Femur (tissue), 1 donor: Measurements from ENCODE around the gene AARS2.

Experiments used
- DNase-seq: peaks from one replicate; pipeline ENCODE4 v3.0.0-alpha.2; 2017

AARS2 gene

DNA sequence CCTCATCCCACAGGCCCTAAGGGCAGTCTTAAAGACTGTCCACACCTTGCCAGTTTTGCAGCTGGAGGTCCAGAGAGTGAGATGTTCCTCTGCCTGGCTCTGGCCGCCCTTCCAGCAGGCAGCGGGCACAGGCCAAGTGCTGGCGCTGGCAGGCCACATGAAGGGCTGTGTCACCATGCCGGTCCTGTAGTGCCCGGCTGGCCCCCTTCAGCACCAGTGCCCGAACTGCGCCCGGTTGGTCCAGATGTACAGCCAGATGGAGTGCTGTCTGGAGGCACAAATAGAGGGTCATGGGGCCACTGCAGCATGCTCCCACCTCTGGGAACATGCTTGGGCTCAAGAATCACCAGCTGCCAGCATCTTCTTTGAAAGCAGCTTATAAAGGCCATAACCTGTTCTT, 51.6 kb downstream of the AARS2 start:
- DNase-seq = no peak

DNA sequence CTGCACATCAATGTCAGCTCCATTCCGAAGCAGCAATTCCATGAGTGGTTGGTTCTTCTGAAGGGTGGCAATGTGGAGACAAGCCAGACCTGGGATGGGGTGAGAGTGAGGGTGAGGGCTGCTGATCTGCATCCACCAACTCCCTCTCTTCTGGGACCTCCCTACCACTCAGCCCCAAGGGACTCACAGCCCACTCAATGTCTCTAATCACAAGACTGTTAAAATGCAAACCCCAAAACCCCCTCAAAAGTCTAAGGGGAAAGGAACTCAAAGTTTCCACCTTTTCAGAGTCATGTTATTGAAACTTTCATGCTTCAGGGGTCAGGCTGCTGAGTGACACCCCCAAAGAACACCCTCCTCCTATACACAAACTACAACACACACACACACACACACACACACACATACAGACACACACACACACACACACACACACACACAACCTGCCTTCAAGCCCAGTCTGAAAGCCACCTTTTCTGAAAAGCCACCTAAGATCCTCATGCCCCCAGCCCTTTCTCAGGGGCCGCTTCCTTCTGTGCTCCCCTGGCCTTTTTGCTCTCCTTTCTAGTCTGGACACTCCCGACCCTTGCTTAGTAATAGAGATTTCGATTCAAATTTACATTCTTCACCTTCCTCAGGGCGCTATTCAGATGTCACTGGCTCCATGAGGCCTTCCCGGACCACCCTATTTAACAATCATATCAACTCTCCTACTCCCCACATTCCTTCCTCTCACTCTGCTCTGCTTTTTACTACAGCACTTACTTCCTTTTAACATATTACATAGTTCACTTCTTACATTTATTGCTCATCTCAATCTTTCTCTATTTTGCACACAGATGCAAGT, 52.5 kb downstream of the AARS2 start:
- DNase-seq = no peak

DNA sequence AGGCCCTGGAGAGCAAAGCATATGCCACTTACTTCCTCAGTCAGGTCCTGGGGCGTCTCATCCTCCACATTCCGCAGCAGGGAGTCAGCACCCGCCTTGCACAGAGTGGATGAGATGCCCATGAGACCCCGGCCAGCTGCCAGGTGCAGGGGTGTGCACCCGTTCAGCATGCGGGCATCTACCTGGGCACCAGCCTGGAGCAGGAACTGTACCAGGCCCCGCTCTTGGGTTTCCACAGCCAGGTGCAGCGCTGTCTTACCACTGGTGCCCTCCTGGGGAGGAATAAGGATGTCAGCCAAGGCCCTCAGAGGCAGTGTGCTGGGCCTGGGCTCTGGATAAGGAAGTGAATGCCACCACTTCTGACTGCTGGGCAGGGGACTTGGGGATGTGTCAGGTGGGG, 53.1 kb downstream of the AARS2 start:
- no peak for DNase-seq

DNA sequence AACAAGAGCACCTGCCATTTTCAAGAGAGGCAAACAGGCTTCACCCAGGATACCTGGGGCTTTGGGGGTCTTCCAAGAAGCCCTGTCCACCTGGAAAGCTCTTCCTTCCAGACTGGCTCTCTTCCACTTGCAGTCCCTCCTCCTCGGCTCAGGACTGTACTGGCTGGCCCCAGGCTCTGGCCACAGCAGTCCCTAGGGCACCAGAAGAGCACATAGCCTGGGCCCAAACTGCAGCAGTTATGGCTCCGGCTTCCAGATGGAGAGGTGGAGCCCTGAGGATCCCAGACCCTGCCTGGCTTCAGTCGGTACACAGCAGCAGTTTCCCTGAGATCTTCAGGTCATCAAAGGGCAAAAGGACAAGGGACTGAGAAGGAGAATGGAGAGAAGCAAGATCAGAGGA, 54.2 kb downstream of the AARS2 start:
- DNase-seq = no peak

DNA sequence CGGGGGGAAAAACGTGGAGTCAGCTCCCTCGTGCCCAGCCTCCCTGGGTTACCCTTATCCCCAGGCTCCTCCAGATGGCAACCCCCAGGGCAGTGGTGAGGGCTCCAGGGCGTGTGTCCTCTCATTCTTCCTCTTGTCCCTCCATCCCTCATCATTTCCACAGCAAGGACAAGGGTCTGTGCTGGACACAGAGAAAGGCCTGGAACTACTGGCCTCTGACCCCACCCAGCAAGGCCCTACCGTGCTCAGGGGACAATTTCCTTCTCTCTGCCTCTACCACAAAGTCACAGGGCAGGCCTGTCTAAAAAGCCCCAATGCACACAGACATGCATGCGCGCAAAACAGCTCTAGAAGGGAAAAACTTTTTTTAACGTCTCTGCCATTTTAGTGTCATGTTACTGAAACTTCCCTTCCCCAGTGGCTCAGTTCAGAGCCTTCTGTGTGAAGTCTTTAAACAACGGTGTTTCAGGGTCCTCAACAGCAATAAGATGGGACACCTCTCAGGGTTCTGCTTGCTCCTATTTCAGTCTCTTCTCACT, 54.8 kb downstream of the AARS2 start:
- no peak for DNase-seq

DNA sequence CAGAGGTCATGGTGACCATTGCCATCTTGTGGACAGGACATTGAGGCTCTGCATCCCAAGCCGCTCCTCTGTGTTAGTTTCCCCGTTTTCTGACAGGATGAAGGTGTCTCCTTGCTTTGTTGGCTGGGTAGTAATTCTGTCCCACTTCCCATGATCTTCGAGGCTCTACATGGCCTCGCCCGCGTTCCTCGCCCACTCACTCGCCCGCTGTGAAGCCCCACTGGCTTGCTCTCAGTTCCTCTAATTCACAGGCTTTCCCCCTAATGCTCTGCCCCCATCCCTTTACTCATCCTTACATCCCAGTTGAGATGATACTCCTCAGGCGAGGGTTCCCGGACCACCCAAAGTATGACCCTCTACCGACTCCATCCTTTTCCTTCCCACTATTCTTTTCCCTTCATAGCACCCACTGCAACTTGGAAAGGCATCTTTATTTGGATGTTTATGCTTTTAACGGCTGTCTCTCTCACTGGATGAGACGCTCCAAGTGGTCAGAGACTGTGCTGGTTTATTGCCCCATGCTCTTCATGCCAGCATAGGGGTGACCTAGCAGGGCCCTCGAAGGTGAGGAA, 55.3 kb downstream of the AARS2 start:
- DNase-seq = no peak

DNA sequence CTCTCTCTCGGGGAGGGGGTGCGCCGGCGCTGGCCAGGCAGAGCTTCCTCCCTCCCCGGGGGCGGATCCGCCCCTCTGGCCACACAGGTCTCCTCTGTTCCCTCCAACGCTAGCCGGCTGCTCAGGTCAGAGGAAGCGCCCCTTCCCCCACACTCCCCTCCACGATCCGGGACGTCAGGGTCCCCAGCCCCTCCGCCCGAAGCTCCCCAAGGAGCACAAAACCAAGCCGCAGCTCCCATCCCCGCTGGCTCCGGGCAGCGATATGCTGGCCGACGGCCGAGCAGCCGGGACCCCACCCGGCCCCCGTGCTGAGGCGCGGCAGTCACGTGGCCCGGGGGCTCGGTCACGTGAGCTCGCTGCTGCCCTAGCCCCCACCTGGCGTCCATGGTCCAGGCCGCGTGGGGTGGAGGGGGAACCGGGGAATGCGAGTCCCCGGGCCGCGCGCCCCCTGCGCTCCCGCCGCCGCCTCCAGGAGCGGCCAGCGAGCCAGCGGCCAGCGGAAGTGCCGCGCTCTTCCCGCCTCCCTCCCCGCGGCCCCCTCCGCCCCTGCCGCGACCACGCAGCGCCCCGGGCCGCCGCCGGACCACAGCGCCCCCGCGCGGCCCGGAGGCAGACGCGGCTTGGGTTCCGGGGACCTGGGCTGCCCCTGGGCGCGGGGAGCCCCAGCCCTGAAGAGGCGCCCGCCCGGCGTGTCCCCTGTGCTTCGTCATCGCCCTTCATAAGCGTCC, 56.0 kb downstream of the AARS2 start, which contains the start of gene SLC35B2:
SLC35B2 (minus strand) TSS at position 504 of the 728 bp plus-strand sequence; CDS start at position 386, 118 bp downstream.
- peak; percentile 88 for DNase-seq

DNA sequence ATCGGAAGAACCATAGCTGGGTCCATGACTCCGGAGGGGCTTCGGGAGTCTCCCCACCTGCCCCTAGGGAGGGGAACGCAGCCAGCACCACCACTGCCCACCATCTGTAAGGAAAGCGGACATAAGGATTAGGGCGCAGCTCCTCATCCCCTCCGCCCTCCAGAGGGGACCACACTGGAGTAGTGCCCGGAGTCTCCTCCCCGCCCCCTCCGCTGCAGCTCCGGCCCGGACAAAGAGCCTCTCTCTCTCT, 56.4 kb downstream of the AARS2 start:
- DNase-seq = no peak

DNA sequence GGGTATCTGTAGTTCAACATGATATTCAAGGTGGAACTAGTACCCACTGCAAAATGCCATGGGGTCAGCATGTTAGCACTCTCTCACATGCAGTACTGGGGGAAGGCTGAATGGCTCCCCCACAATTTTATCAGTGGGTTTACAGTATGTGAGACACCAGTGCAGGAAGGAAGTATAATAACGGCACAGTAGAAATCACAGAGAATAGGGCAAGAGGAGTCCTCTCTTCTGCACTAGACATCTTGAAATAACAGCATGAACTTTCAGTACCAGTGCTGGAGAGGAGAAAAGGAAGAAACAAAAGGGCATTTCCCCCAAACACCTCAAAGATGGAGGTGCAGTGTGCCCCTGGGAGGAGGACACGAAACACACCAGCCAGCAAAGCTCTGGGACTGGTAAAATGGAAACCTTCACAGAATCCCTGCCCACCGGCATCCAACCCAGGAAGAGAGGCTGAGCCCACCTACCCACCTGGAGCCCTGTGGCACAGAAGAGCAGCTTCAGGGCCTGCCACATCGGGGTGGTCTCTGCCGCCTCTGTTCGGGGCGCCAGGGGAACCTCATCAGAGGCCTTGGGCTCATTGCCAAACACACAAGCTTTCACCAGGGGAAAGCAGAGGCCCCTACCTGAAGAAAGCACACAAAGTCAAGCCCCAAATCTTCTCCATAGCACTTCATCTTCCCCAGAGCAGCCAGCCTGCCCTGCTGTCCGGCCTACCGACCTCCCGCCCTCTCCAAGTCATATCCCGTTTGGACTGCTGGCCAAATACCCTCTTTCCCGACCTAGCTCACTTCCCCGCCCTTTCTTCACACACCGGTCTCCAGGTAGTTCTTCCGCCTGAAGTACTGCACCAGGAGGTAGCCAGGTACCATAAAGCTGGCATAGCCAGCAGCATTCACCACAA, 57.0 kb downstream of the AARS2 start:
- DNase-seq = no peak

DNA sequence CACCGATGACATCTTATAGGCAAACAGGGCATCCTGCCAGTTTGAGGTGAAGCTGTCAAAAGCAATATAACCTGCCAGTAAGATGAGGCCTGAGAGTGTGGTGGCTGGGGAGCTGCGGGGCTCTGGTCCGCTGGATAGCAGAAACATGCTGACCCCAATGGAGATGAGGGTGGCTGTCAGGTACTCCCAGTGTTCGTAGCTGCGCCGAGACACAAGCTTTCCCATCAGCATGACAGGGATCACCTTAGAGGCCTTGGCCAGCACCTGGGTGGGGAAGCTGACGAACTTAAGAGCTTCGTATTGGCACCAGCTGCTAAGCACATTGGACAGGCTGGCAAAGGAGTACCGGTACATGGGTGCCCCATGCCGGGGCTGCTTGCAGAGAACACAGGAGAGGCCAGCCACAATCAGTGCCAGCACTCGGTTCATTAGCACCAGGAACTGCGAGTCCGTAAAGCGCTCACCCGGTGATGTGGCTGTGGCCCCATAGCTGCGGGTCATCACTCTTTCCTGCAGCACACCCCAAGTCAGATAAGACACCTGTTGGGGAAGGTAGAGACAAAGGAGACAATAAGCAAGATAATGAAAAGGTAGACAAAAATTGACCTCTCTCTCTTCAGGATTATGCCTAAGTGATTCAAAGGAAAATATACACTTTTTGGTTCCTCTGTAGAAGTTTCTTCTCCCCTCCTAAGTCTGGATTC, 57.9 kb downstream of the AARS2 start:
- no peak for DNase-seq

DNA sequence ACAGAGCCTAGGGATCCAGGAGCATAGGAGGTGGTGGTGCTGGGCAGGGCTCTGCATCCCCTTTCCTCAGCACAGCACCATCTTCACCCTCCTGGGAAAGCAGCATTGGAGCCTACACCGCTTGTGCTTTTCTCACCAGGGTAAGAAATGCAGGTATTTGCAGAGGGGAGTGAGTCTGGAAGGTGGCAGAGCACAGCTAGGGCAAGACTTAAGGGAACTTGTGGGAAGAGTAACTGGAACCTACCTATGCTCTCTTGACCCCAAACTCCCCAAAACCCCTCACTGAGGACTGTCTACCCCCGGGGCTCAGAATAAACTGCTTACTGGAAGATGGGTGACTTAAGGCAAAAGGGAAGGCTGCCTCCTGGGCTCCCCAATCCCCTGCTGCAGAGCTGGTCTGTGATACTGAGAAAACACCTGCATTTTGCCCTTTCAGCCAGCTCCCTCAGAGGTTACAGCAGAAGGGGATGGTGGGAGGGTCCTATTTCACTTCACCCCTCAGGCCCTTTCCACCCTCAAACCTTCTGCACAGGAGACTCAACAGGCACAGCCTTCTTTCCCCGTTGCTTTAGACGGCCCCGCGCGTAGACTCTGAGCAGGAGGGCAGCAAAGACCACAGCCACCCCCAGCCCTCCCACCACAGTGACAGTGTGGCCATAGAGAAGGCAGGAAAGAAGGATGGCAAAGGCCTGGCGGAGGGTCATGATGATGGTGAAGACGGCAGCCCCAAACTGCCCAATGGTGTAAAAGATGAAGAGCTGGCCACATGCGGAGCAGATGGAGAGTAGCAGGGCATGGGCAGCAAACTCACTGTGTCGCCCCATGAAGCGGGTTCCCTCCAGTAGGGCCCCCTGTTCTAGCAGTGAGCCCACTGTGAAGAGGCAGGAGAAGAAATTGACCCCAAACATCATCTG, 58.7 kb downstream of the AARS2 start:
- DNase-seq = no peak

DNA sequence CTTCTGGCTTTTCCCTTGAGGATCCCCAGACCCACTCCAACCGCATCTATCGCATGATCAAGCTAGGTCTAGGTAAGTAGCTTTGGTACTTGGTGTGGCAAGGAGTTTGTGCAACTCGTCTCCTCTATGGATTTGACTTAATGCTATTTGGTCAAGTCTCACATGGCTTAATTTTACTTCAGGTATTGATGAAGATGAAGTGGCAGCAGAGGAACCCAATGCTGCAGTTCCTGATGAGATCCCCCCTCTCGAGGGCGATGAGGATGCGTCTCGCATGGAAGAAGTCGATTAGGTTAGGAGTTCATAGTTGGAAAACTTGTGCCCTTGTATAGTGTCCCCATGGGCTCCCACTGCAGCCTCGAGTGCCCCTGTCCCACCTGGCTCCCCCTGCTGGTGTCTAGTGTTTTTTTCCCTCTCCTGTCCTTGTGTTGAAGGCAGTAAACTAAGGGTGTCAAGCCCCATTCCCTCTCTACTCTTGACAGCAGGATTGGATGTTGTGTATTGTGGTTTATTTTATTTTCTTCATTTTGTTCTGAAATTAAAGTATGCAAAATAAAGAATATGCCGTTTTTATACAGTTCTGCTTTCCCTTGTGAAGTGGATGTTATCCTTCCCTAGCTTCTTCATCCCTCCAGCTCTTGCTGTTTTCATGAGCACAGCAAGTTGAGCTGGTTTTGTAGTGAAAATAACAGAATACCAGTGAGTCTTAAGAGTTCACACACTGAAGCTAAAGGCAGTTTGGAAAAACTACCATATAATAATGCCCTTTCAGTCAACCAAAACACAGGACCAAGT, 59.6 kb downstream of the AARS2 start:
- no peak for DNase-seq

DNA sequence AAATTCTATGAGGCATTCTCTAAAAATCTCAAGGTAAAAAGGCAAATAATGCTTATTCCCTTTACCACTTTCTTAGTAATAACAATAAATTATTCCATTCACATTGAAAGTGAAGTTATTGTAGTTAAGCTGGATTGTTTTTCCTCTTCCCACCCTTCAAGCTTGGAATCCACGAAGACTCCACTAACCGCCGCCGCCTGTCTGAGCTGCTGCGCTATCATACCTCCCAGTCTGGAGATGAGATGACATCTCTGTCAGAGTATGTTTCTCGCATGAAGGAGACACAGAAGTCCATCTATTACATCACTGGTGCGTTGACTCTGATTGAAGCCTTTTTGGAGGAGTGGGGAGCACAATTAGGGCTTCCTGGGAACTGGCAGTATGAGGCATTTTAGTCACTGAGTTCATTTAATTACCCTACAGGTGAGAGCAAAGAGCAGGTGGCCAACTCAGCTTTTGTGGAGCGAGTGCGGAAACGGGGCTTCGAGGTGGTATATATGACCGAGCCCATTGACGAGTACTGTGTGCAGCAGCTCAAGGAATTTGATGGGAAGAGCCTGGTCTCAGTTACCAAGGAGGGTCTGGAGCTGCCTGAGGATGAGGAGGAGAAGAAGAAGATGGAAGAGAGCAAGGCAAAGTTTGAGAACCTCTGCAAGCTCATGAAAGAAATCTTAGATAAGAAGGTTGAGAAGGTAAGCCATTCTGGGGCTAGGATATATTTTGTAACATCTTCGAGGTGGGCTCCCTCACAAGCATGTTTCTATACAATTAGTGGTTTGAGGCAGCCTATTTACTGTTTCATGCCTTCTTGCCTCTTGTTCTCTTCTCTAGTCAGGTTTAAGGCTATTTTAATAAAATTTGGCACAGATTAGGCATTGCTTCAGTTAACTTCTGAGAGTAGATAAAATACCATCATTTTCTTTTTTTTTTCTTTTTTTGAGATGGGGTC, 61.3 kb downstream of the AARS2 start:
- DNase-seq = no peak

DNA sequence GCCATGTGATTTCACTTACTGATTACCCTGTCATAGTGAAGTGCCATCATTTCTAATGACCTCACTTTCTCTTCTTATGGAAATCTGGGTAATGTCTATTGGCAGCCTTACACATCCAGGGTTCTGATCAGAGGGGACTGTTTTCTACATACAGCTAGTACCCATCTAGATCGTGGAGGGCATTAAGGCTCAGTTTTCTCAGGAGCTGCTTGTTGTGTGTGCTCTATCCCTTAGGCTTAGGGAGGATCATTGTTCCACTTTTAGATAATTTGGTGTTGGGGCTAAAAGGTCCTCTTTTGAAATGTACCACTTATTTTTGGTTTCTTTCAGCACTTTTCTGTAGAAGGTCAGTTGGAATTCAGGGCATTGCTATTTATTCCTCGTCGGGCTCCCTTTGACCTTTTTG, 62.4 kb downstream of the AARS2 start:
- no peak for DNase-seq

DNA sequence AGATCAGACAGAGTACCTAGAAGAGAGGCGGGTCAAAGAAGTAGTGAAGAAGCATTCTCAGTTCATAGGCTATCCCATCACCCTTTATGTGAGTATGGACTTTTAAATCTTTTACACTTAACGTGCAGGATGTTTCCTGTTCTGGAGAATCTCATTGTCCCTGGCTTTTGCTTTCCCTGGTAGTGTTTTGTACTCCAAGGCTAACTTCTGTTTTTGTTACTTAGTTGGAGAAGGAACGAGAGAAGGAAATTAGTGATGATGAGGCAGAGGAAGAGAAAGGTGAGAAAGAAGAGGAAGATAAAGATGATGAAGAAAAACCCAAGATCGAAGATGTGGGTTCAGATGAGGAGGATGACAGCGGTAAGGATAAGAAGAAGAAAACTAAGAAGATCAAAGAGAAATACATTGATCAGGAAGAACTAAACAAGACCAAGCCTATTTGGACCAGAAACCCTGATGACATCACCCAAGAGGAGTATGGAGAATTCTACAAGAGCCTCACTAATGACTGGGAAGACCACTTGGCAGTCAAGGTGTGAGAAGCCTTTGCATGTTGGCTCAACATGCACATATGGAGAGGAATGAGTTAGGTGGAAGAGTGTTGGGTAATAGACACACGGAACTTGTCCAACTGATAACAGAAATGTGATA, 63.0 kb downstream of the AARS2 start:
- DNase-seq = no peak
